H4 (cell line): ENCODE data around the gene NUDT3. TPM values are rescaled to one million over a fixed set of nuclear protein-coding genes. Genes with fewer than 3 reads are reported as not detected.
"Not testable (repeated sequence)": the region's sequence is repeated elsewhere in the genome, so short reads cannot be mapped to it uniquely, and the experiment has no call there.

Experiments used
- DNase-seq: peaks from one replicate; pipeline ENCODE4 v3.0.0-alpha.2; 2015; ENCODE audit warnings: low spot score
- total RNA-seq: library from RNA; depleted of rRNA; stranded (reverse); fragments of >200 nt; shearing (Covaris generic); gene quantifications from 2 replicates; pipeline ENCODE4 v1.2.3, GENCODE V29; 2014

The NUDT3 gene
- total RNA-seq, 1 experiment from 2014 or later: 11.5 TPM

- DNase-seq: no peak
These were observed 48.7 kb downstream of the NUDT3 start for GRCh38 chr6:34343806-34344205.

- DNase-seq: no peak
These were observed 50.2 kb downstream of the NUDT3 start for GRCh38 chr6:34342247-34342646.

- peak; percentile 75 for DNase-seq
These were observed 50.9 kb downstream of the NUDT3 start for GRCh38 chr6:34341481-34341971.

GRCh38 chr6:34340906-34341480, 51.5 kb downstream of the NUDT3 start:
- DNase-seq: no peak

DNA sequence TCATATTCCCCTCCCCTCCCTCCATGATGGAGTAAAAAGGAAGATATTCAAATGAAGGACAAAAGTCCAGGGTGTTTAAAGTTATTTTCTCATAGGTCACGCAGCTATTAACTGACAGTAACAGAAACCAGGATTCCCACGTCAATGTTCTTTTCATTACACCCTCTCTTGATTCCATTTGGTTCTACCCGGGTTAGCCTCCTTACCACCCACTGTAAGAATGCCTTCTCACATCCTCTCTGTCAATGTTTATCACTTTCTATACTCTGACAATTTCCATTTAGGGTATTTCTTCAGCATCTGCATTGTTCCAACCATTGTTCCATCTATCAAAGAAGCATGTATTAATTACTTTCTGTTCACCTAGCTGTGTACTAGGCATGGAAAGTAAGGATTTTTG, 52.1 kb downstream of the NUDT3 start:
- DNase-seq: no peak

DNA sequence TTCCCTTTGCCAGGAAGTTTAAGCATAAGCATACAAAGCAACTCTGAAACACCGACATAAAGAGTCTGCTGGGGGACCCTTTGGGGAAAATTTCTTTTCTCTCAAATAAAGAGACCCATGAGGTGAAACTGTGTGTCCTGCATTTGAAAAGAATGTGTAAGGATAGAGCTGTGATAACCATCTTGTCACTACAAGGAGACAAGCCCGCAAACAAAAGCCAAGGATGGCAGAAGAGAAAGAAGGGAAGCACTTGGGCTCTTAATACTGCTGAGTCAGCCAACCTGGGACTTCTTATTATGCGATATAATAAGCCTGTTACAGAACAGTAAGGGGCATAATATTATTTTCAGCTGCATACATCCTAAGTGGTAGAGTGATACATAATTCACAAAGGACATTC, 52.5 kb downstream of the NUDT3 start:
- DNase-seq: no peak

DNA sequence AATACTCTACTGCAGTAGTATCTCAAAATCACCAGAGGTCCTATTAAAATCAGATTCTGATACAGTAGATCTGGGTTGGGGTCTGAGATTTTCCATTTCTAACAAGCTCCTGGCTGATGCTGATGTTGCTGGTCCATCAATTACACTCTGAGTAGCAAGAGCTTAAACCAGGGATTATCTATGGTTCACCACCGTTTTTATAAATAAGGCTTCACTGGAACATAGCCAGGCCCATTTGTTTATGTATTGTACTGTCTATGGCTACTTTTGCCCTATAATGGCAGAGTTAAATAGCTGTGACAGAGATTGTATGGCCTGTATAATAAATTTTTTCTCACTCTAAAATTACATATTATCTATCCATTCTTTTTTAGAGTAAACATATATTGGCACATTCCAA, 53.0 kb downstream of the NUDT3 start:
- DNase-seq: no peak

- no peak for DNase-seq
These were observed 53.7 kb downstream of the NUDT3 start for GRCh38 chr6:34338811-34339210.

- DNase-seq: no peak
These were observed 54.1 kb downstream of the NUDT3 start for GRCh38 chr6:34338377-34338776.

DNA sequence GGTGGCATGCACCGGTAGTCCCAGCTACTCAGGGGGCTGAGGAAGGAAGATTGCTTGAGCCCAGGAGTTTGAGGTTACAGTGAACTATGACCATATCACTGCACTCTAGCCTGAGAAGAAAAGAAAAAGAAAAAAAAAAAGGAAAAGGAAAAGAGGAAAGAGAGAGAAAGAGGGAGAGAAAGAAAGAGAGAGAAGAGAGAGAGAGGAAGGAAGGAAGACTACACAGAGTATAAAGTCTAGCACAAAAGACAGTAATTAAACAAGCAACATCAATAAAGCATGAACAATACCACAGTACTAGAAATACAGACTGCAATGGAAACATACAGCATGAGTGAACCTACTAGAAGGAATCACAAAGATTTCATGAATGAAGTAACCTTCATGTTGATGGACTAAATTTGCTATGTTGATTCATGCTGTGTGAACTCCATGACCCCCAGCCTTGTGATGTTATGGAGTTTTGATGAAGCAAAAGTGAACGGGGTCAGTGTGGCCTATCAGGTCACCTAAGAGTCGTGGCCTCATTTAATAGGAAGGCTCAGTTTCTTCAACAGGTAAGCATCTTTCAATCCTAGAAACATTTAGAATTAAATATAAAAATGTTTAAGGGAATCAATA, 57.6 kb downstream of the NUDT3 start:
- no peak for DNase-seq

DNA sequence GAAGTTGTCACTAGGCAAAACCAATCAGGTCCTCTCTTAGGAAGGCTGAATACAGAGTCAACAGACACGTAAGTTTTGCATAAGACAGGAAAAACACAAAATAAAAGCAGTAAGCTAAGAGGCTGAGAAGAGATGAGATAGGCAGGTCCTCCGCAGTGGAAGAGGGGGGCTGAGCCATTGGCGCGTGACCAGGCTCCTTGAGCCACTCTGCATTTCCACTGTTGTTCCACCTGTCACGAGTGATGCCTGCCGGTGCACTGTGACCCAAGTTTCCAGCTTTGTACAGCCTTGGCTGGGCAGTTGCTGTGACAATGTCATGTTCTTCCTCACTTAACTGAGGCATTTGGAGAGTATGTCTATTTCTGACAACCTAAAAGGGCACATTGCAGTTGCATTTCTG, 58.6 kb downstream of the NUDT3 start:
- DNase-seq: no peak

GRCh38 chr6:34332251-34333198, 59.9 kb downstream of the NUDT3 start:
- DNase-seq: no peak

DNA sequence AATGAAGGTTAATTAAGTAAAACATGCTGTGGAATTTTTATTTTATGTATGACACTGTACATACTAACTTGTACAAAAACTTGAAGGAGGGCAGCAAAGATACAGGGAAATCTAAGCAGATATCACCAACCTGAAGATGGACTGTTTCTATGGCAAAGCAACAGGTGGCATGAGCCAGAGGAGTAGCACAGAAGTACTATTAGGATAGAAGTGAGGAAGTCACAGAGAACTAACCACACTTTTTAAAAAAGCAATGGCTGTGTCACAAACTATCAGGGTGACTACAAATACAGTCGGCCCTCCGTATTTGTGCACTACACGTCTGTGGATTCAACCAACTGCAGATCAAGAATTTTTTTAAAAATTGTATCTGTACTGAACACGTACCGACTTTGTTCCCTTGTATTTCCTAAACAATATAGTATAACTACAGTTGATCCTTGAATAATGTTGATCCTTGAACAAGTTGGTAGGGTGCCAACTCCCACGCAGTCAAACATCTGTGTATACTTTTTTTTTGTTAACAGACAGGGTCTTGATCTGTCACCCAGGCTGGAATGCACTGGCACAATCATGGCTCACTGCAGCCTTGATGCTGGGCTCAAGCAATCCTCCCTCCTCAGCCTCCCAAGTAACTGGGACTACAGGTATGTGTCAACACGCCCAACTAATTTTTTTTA, 61.0 kb downstream of the NUDT3 start:
- DNase-seq: no peak

DNA sequence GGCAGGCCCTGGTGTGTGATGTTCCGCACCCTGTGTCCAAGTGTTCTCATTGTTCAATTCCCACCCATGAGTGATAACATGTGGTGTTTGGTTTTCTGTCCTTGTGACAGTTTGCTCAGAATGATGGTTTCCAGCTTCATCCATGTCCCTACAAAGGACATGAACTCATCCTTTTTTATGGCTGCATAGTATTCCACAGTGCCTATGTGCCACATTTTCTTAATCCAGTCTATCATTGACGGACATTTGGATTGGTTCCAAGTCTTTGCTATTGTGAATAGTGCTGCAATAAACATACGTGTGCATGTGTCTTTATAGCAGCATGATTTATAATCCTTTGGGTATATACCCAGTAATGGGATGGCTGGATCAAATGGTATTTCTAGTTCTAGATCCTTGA, 62.7 kb downstream of the NUDT3 start:
- DNase-seq: not testable (repeated sequence)

DNA sequence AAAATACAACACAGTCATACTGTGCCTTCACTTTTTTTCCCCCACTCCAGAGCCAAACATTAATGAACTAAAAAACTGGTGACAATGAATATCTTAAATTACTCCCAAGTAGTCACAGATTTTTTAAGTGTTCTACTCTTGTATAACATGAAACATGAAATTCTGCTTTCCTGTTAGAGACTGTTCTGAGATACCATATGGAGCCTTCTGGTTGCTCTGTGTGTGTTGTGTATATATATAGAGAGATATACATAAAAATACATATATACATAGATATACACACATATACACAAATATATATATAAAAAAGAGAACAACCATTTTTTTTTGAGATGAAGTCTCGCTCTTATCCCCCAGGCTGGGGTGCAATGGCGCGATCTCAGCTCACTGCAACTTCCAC, 63.5 kb downstream of the NUDT3 start:
- DNase-seq: no peak

DNA sequence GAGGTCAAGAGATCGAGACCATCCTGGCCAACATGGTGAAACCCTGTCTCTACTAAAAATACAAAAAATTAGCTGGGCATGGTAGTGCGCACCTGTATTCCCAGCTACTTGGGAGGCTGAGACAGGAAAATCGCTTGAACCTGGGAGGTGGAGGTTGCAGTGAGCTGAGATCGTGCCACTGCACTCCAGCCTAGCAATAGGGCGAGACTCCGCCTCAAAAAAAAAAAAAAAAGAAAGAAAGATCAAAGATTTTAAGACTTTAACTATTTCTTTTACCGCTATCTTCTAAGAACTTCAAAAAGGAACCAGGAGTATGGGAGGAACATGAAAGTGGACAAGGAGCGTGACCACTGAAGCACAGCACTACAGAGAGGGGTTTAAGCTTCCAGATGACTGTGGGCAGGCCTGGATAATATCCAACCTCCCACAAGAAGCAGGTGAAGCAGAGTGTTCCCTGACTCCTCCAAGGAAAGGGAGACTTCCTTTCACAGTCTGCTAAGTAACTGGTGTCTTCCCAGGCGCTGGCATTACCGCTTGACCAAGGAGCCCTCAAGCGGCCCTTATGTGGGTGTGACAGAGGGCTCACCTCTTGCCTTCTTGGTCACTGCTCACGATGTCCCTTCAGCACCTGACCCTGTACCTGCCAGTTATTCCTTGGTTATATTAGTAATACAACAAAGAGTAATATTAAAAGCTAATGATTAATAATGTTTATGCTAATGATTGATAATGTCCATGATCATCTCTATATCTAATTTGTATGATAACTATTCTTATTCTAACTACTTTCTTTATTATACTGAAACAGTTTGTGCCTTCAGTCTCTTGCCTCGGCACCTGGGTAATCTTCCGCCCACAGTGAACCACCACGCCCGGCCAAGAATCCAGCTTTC, 64.9 kb downstream of the NUDT3 start:
- DNase-seq: not testable (repeated sequence)

- DNase-seq: no peak
These were observed 66.8 kb downstream of the NUDT3 start for GRCh38 chr6:34325633-34326032.

- DNase-seq: no peak
These were observed 67.6 kb downstream of the NUDT3 start for GRCh38 chr6:34324738-34325444.

- DNase-seq: not testable (repeated sequence)
These were observed 68.2 kb downstream of the NUDT3 start for GRCh38 chr6:34324221-34324620.

DNA sequence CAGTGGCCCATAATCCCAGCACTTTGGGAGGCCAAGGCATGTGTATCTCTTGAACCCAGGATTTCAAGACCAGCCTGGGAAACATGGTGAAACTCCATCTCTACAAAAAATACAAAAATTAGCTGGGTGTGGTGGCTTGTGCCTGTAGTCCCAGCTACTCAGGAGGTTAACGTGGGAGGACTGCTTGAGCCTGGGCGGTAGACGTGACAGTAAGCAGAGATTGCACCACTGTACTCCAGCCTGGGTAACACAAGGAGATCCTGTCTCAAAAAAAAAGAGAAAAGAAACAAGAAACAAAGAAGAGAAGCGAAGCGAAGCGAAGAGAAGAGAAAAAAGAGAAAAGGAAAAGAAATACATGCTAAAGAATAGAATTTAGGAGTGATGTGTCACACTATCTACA, 69.2 kb downstream of the NUDT3 start:
- no peak for DNase-seq
